ENCODE results near the gene CNGB1. TPM values are rescaled to one million over a fixed set of nuclear protein-coding genes. Genes with fewer than 3 reads are reported as not detected.

The CNGB1 gene
- total and polyA plus RNA-seq, 2 of the 13 experiments (the other 11 are each of a cell fraction or from before 2014, with no cell fraction given) = 0.02 to 0.15 TPM

GRCh38 chr16:57900796-57901479, 70.0 kb downstream of the CNGB1 start:
- H3K27ac ChIP-seq (ENCODE audit: extremely low read length, insufficient read depth, low read length) = no peak overlapping the region
- ATAC-seq = peak; percentile 42
- no peaks in the 10 kb centered on the region for H3K36me3 ChIP-seq (replicated peaks in 1 of 2; ENCODE audit: control insufficient read depth in 1 of 2, insufficient read depth in 2 of 2, low read length in 2 of 2)
- H3K9ac ChIP-seq (ENCODE audit: insufficient read depth, low read depth, low read length) = peak overlapping the region; percentile 1; the same call in 1 of the 2 replicates
- H3K4me2 ChIP-seq (ENCODE audit: low read depth, low read length) = peak overlapping the region; percentile 65
- H3K4me1 ChIP-seq (ENCODE audit: insufficient read depth, low read length) = peaks cover 73% of the 10 kb centered on the region
- no peaks in the 10 kb centered on the region for H3K79me2 ChIP-seq (ENCODE audit: insufficient read depth, low read length)
- no peak overlapping the region for H2AFZ ChIP-seq (ENCODE audit: low read length)
- ChIA-PET CTCF (ENCODE audit: low intra/inter-chr PET ratio, low total read pairs) (interaction anchor here (1.0 to 2.0 kb wide), 3 partner anchors 41 to 104 kb away, joined by 5 to 14 read pairs (median 7); partner anchors contain the start of gene USB1), POLR2A (interaction anchor here (1.0 to 1.3 kb wide), 3 partner anchors 8 to 197 kb away, joined by 3 to 4 read pairs (median 3); no protein-coding TSS in a partner anchor)
- in situ Hi-C loops (cut with HindIII; ENCODE audit: extremely low pct_ligation_motif_present, low pct_unique_long_range_greater_than_20kb) (no loop called here), intact Hi-C loops (cut with micrococcal nuclease; ENCODE audit: unreplicated experiment) (loop anchor here (2.0 kb wide), 1 partner anchor 100 kb away; the partner anchor contains the start of genes USB1 and ZNF319)
- WGBS (ENCODE audit: low lambda C conversion rate) = 8% methylated on average over 11 of the region's 11 CpGs
- no peaks in the 10 kb centered on the region for H4K20me1 ChIP-seq (ENCODE audit: insufficient read depth, low read length)
- peak overlapping the region in 2 of 3 experiments; percentile 37 to 56; a peak in 4 of 6 replicates for H3K4me3 ChIP-seq (replicated peaks in 1 of 3; ENCODE audit: insufficient read depth in 1 of 3, low read depth in 2 of 3, low read length in 3 of 3)
- DNase-seq (ENCODE audit: low spot score) = no peak
- FAIRE-seq = no peak
- BruUV-seq (replicated peaks) = no TSS peak
- no peaks in the 10 kb centered on the region for H3K9me3 ChIP-seq (ENCODE audit: low read length)
- H3K27me3 ChIP-seq (ENCODE audit: control insufficient read depth in 1 of 2, insufficient read depth in 2 of 2, low read length in 2 of 2) = peaks cover 14 to 47% of the 10 kb centered on the region in 2 experiments; a peak in 4 of 5 replicates
- TF ChIP-seq PTBP1 (IDR thresholded peaks at IDR 0.05; ENCODE audit: low read depth, low read length, poor library complexity, severe bottlenecking) (no peak), ZNF563 (CRISPR knock-in tag; IDR thresholded peaks at IDR 0.05) (no peak), DRAP1 (CRISPR knock-in tag; IDR thresholded peaks at IDR 0.05) (no peak), HCFC1 (IDR thresholded peaks at IDR 0.05; ENCODE audit: low read depth, low read length) (no peak), ZNF784 (CRISPR knock-in tag; IDR thresholded peaks at IDR 0.05; ENCODE audit: borderline replicate concordance) (no peak), ZMAT3 (CRISPR knock-in tag; conservative IDR thresholded peaks at IDR 0.05) (no peak), REXO4 (CRISPR knock-in tag; IDR thresholded peaks at IDR 0.05; ENCODE audit: borderline replicate concordance) (no peak), NR0B2 (CRISPR knock-in tag; IDR thresholded peaks at IDR 0.05) (0 out of 2 replicates have a peak, but pooled peaks have one; percentile 53), CENPBD1 (CRISPR knock-in tag; IDR thresholded peaks at IDR 0.05; ENCODE audit: borderline replicate concordance, low read depth) (no peak), ZNF615 (CRISPR knock-in tag; IDR thresholded peaks at IDR 0.05; ENCODE audit: borderline replicate concordance) (no peak), MED13 (CRISPR knock-in tag; IDR thresholded peaks at IDR 0.05) (no peak), ZNF362 (CRISPR knock-in tag; IDR thresholded peaks at IDR 0.05; ENCODE audit: borderline replicate concordance) (no peak), ZNF576 (CRISPR knock-in tag; IDR thresholded peaks at IDR 0.05) (0 out of 2 replicates have a peak, but pooled peaks have one; percentile 2), HHEX (CRISPR knock-in tag; IDR thresholded peaks at IDR 0.05) (no peak), GATAD2A (CRISPR knock-in tag; IDR thresholded peaks at IDR 0.05) (no peak), MAFG (CRISPR knock-in tag; IDR thresholded peaks at IDR 0.05) (no peak), HMG20A (CRISPR knock-in tag; IDR thresholded peaks at IDR 0.05; ENCODE audit: borderline replicate concordance) (no peak), ZNF570 (CRISPR knock-in tag; IDR thresholded peaks at IDR 0.05; ENCODE audit: borderline replicate concordance) (no peak), MTA3 (CRISPR knock-in tag; IDR thresholded peaks at IDR 0.05) (no peak), ZNF460 (CRISPR knock-in tag; IDR thresholded peaks at IDR 0.05; ENCODE audit: borderline replicate concordance) (no peak)

Measured in HepG2 (cell line).